Measurements from ENCODE around the gene GPD1L.

Gene GPD1L

GRCh38 chr3:32140943-32141342, 34.5 kb downstream of the GPD1L start:
- DNase-seq: no peak

DNA sequence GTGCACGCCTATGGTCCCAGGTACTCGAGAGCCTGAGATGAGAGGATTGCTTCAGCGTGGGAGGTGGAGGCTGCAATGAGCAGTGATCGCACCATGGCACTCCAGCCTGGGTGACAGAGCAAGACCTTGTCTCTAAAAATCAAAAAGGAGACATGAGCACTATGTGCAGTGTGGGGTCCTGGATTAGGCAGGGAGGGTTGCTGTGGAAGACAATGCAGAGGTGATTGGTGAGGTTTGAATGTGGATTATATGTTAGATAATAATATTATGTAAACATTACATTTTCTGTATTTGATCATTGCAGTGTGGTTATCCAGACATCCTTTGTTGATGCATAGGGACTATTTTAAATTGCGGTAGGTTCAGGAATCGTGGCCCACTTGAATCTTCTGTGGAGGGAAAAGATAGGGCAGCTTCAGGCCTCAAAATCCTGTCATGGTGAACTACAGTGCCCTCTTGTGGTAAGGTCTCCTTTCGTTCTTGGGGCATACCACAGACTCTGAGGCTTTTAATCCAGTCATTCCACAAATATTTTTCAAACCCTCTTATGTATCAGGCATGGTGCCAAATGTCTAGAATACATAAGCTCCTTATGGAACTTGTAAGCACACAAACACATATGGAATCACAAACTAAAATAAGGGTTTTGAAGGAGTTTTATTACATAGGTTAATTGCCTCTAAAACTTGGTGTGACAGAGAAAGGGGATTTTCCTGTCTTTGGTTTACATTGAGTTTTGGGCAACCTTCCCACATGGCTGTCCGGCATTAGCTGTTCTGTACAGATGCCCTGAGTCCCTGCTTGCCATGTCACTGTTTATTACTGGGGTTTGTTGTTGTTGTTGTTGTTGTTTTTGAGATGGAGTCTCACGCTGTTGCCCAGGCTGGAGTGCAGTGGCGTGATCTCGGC, 37.7 kb downstream of the GPD1L start:
- peak; percentile 43 for DNase-seq

DNA sequence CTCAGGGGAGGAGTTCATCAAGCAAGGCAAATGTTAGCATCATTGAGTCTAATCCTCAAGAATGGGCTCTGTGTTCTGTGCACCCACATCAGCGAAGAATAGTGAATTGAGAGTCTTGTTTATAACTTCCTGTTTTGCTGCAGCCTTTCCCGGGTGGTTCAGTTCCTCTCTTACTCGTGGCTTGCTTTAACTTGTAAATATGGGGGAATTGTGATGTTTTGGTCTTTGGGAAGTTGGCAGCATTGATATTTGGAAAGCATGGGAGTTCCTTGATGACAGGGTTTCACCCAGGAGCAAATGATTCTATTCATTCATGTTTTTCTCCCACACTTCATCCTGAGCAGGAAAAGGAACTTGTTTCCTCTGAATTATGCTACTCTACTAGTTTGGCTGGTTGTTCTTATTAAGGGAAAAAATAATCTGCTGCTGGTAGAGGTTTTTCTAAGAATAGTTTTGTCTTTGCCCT, 40.4 kb downstream of the GPD1L start:
- no peak for DNase-seq

DNA sequence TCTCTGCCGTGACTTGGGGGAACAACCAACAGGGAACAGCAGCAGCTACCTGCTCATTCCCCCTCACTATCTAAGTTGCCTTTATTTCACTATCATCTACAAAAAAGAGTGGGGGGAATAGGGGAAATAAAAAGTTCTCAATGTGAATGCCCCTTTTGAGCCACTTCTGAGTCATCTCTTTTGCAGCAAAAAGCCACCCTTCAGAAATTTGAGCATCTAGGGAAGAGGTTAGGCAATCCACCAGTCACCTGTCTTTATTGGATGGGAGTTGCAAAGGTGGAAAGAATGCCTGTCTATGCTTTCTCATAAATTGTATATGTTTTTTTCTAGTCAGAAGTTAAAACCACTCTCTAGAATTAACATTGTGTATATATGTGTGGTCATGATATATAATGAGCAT, 41.1 kb downstream of the GPD1L start:
- DNase-seq: no peak

DNA sequence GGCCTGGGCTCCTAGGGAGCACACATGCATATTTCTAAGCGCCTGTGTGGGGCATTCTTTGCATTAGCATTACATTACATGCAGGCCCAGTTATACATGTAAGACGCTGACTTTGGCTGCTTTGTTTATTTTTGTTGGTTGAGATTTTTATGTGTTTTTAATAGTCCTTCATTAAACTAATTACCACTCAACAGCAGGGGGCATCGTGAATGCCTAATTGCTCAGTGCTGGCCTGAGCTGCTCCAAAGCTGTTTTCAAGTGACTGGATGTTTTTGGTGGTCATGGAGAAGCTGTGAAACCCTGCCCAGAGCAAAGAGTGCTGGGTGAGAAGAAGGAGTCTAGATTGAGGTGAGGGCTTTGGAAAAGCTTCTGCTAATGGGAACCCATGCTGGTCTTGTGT, 41.5 kb downstream of the GPD1L start:
- no peak for DNase-seq

DNA sequence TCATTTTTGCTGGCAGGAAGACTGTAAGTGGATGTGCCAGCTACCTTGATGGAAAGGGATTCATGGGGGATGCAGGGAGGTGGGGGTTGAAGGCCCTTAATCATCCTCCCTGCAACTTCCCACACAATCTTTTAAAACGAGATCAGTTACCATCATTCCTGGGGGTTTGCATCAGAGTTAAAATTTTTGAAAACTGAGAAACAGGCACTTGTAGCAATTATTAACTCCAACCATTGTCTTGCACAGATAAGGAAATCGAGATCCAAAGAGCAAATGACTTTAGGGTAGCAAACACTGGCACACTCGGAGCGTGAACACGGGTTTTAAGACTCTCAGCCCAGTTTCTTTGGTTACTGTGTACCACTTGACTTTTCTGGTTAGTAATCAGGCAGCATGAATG, 41.9 kb downstream of the GPD1L start:
- no peak for DNase-seq

DNA sequence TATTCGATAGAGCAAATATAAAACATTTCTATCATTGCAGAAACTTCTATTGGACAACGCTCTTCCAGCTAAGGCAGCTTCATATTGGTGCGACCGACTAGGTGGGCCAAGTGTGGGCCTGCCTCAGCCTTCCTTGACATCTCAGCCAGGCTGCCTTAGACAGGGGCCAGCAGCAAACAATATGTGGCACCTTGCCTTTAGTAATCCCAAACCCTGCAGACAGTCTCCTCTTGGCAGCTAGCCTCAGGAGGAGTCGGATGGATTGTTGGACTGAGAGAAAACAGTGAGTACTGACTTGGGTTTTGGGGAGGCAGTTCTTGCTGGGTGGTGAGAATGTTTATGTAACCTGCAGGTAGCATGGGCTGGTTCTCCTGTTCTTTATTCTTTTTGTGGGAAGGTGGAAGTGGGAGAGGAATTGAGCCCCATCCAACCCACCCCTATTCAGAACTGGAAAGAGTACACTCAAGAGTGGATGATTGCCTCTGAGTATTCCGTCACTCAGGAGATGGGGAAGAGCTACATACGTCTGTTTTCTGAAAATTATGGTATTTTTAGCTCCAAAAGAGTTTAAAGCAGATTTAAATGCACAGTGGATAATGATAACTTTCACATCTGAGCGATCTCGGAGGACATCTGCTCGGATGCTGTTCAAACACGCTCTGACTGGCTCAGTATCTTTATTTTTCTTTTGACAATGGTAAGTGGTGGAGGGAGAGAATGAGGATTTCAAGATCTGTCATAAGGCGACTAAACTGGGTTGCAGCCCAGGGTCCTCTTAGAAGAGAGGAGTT, 47.2 kb downstream of the GPD1L start:
- no peak for DNase-seq

GRCh38 chr3:32154205-32154579, 47.8 kb downstream of the GPD1L start:
- DNase-seq: no peak

GRCh38 chr3:32155117-32155516, 48.7 kb downstream of the GPD1L start:
- DNase-seq: no peak

GRCh38 chr3:32157600-32158264, 51.3 kb downstream of the GPD1L start:
- DNase-seq: no peak

DNA sequence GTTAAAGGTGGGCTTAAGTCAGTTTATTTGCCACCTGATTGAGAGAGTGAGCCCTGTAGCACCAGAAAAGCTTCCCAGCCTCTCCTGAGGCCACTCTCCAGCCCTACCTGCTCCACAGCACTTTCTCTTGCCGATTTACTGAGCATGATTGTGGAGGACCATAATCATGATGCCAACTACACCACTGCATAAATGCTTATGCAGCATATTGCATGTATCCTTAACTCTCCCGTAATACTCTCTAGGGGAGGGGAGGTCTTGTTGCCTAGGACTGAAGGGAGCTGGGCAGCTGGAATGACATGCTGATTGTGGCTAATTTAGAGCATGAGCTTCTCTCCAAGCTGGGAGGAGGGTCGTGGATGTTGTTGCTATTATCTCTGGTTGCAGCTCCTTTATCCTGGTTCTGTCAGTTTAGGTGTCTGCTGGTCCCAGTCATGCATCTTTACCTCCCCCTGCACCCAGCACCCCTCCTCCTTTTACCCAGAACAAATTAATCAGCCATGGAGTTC, 54.3 kb downstream of the GPD1L start:
- DNase-seq: no peak

- no peak for DNase-seq
Observed at GRCh38 chr3:32165442-32165841, 59.0 kb downstream of the GPD1L start.

GRCh38 chr3:32166654-32167053, 60.2 kb downstream of the GPD1L start:
- DNase-seq: no peak

DNA sequence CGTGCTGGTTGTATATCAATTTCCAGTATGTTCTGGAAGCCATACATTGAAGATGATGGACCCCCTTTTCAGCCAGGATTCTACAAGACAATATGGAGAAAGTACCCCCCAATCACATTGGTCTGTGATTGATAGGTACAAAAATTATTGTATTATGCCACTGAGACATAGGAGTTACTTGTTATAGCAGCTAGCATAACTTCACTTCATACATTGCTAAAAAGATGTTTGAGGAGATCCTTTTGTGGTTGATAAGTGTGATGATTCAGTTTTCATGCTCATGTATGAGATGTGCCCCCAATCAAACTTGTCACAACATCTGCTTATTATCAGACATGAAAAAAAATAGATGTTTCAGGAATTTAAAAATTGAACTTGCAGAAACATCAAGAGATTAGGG, 66.0 kb downstream of the GPD1L start:
- no peak for DNase-seq

GRCh38 chr3:32175607-32176197, 69.3 kb downstream of the GPD1L start:
- peak; percentile 34 for DNase-seq

DNA sequence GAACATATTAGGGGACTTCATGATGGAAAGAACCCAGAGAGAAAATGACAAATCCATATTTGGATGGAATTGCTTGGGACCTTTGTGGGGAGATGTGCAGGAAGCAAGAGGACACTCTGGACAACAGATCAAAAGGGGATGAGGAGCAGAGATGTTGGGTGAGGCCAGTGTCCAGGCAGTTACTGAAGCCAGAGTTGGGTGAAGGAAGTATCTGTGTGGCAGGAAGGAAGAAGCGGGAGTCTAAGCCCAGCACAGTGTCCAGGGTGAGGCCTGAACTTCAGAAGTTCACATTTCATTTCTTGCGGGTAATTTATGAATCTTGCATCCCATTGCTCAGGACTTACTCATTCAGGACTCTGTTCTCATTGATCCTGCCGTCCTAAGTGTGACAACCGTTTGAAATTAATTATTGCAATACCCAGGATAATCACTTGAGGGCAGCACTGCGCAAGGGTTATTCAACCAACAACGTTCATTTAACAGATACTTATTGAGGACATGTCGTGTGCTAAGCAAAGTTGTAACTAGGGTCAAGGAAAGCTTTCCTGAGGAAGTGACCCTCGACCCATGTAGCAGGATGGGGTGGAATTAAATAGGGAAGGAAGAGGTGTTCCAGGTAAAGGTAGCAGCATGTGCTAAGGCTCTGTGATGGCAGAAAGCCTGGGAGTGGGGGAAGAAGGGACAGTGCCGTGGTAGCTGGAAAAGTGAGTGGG, 70.7 kb downstream of the GPD1L start:
- DNase-seq: peak; percentile 18

- DNase-seq: peak; percentile 66
Observed at GRCh38 chr3:32177702-32178198, 71.3 kb downstream of the GPD1L start.

DNA sequence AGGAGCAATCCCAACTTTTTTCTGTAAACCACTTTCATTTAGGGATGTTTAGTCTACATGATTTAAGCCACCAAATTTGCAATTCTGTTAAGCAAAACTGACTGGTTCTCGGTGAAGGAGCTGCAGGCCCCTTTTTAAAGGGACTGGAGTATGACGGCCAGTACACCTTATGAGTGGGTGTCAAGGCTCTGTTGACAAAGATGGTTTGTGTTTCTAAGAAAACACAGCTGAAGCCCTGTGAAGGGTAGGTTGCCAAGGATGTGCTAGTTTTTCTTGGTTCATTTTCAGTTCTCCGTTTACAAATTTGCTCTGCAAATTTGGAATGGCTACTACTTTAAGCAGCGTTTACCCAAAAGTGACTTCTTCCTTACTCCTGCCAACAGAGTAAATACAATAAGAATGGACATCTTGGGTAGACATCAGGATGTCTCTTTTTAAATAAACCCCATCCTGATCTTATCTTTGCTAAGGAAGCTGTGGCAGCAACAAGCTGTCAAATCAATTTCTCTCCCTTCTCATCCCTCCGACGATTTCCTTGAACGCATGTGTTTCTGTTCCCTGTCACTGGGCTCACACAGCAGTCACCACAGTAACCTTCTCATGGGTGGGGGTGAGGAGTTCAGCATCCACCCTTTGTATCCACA, 73.8 kb downstream of the GPD1L start:
- no peak for DNase-seq

GRCh38 chr3:32181365-32181764, 74.9 kb downstream of the GPD1L start:
- no peak for DNase-seq

DNA sequence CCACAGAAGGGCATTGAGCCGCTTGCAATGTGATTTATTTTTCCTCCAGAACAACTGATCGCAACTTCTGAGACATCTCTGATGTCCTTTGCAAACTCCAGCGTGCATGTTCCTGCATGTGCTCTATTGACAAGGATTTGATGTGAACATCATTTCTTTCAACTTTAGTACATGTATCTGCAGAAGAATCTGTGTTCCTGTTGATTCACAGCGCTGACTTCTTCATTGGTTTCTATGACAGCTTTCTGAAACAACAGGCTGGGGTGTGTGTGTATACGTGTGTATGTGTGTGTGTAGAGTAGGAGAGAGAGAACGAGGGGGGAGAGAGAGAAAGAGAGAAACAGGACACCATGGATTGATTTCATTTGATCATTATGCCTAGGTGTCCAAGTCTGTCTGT, 75.4 kb downstream of the GPD1L start:
- DNase-seq: no peak

- no peak for DNase-seq
Observed at GRCh38 chr3:32184187-32184730, 77.8 kb downstream of the GPD1L start.

All from GDM1 (cell line).